ENCODE data around the gene ELMO1. TPM values are rescaled to one million over a fixed set of nuclear protein-coding genes. Genes with fewer than 3 reads are reported as not detected.

Gene ELMO1
- total and polyA plus RNA-seq, 2 donors from 2014 or later, result 6.0 to 35.4 TPM

GRCh38 chr7:37429435-37429791 lies 19.3 kb downstream of the ELMO1 start:
- H3K9me3 ChIP-seq (ENCODE audit: control insufficient read depth in 2 of 3, insufficient read depth in 1 of 3, low read length in 3 of 3), result no peaks in the 10 kb centered on the region

DNA sequence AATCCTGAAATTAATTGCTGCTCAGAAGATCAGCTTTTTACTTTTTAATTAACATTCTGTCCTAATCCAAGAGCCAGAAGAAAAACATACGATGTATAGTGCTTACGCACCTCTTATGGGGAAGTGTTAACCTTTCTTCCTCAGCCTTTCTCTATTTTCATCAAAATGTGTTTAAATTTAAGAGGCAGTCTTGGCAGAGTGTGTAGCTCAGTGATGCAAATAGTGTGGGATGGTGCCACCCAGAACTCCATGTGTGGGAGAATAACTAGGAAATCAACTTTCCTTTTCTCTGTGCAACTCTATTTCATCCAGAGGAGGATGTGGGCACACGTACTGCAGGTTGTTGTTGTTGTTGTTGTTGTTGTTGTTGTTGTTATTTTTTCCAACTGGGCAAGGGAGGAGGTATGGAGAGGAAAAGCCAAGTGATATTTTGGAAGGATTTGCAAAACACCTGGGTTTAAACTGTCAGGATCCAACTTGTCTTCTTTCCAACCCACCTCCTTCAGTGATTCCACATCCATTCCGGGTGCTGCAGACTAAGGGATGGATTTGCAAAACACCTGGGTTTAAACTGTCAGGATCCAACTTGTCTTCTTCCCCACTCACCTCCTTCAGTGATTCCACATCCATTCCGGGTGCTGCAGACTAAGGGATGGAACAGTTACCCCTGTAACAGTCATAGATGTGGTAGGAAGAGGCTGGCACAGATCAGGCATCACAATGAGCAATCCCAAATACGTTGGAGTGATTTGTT lies 19.8 kb downstream of the ELMO1 start:
- no peaks in the 10 kb centered on the region for H3K9me3 ChIP-seq (ENCODE audit: control insufficient read depth in 2 of 3, insufficient read depth in 1 of 3, low read length in 3 of 3)
- intact Hi-C loops (cut with DNase I), result no loop called here
- no peak overlapping the region for H3K9ac ChIP-seq (ENCODE audit: low read length in 3 of 3)
- H3K27me3 ChIP-seq (ENCODE audit: control insufficient read depth, insufficient read depth, low read length), result no peaks in the 10 kb centered on the region
- no peaks in the 10 kb centered on the region for H3K4me1 ChIP-seq (ENCODE audit: control insufficient read depth in 2 of 3, insufficient read depth in 2 of 3, low read depth in 1 of 3, low read length in 3 of 3)
- H3K4me3 ChIP-seq (ENCODE audit: low read length in 3 of 3), result no peak overlapping the region
- no peak overlapping the region for H3K27ac ChIP-seq (ENCODE audit: low read depth in 2 of 2, low read length in 2 of 2)
- TF ChIP-seq, protein P1, sequence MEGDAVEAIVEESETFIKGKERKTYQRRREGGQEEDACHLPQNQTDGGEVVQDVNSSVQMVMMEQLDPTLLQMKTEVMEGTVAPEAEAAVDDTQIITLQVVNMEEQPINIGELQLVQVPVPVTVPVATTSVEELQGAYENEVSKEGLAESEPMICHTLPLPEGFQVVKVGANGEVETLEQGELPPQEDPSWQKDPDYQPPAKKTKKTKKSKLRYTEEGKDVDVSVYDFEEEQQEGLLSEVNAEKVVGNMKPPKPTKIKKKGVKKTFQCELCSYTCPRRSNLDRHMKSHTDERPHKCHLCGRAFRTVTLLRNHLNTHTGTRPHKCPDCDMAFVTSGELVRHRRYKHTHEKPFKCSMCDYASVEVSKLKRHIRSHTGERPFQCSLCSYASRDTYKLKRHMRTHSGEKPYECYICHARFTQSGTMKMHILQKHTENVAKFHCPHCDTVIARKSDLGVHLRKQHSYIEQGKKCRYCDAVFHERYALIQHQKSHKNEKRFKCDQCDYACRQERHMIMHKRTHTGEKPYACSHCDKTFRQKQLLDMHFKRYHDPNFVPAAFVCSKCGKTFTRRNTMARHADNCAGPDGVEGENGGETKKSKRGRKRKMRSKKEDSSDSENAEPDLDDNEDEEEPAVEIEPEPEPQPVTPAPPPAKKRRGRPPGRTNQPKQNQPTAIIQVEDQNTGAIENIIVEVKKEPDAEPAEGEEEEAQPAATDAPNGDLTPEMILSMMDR (IDR thresholded peaks at IDR 0.05; ENCODE audit: borderline replicate concordance, extremely low read depth, insufficient read depth), result no peak
- no peak for DNase-seq
- no peak for FAIRE-seq
- no peaks in the 10 kb centered on the region for H3K36me3 ChIP-seq (ENCODE audit: control insufficient read depth in 2 of 3, insufficient read depth in 3 of 3, low read length in 3 of 3)

More at GRCh38 chr7:37429435-37429791, 19.3 kb downstream of the ELMO1 start:
- TF ChIP-seq, protein P1 (IDR thresholded peaks at IDR 0.05; ENCODE audit: borderline replicate concordance, extremely low read depth, insufficient read depth), result no peak
- no peak overlapping the region for H3K4me3 ChIP-seq (ENCODE audit: low read length in 3 of 3)
- no peaks in the 10 kb centered on the region for H3K36me3 ChIP-seq (ENCODE audit: control insufficient read depth in 2 of 3, insufficient read depth in 3 of 3, low read length in 3 of 3)
- DNase-seq (no peak), FAIRE-seq (no peak)
- no peaks in the 10 kb centered on the region for H3K4me1 ChIP-seq (ENCODE audit: control insufficient read depth in 2 of 3, insufficient read depth in 2 of 3, low read depth in 1 of 3, low read length in 3 of 3)
- H3K9ac ChIP-seq (ENCODE audit: low read length in 3 of 3), result no peak overlapping the region
- H3K27ac ChIP-seq (ENCODE audit: low read depth in 2 of 2, low read length in 2 of 2), result no peak overlapping the region
- intact Hi-C loops (cut with DNase I), result no loop called here
- no peaks in the 10 kb centered on the region for H3K27me3 ChIP-seq (ENCODE audit: control insufficient read depth, insufficient read depth, low read length)

GRCh38 chr7:37427276-37427940 lies 21.3 kb downstream of the ELMO1 start:
- H3K36me3 ChIP-seq (ENCODE audit: control insufficient read depth in 2 of 3, insufficient read depth in 3 of 3, low read length in 3 of 3), result no peaks in the 10 kb centered on the region
- no peaks in the 10 kb centered on the region for H3K4me1 ChIP-seq (ENCODE audit: control insufficient read depth in 2 of 3, insufficient read depth in 2 of 3, low read depth in 1 of 3, low read length in 3 of 3)
- intact Hi-C loops (cut with DNase I), result no loop called here
- H3K9me3 ChIP-seq (ENCODE audit: control insufficient read depth in 2 of 3, insufficient read depth in 1 of 3, low read length in 3 of 3), result no peaks in the 10 kb centered on the region
- H3K27ac ChIP-seq (ENCODE audit: low read depth in 2 of 2, low read length in 2 of 2), result no peak overlapping the region
- H3K27me3 ChIP-seq (ENCODE audit: control insufficient read depth, insufficient read depth, low read length), result no peaks in the 10 kb centered on the region
- no peak overlapping the region for H3K4me3 ChIP-seq (ENCODE audit: low read length in 3 of 3)
- H3K9ac ChIP-seq (ENCODE audit: low read length in 3 of 3), result no peak overlapping the region
- FAIRE-seq, result no peak
- TF ChIP-seq, protein P1 (IDR thresholded peaks at IDR 0.05; ENCODE audit: borderline replicate concordance, extremely low read depth, insufficient read depth), result no peak
- DNase-seq, result no peak

All from kidney (tissue), 14 donors.